GM12864 (cell line): ENCODE data around the gene GIMAP5.

ENCODE experiments used
- DNase-seq: peaks from one replicate; pipeline ENCODE4 v3.0.0-alpha.2; 2011; ENCODE audit warnings: low read depth
- H3K4me3 ChIP-seq: 2 replicates; pipeline ENCODE4 v1.5.1; 2011; ENCODE audit warnings: mild to moderate bottlenecking, low read depth, low read length, control low read depth
- TF ChIP-seq, protein P1 (sequence below): IDR thresholded peaks from 2 replicates; pipeline ENCODE4 v1.5.1; 2011; ENCODE audit warnings: low read depth, mild to moderate bottlenecking, moderate library complexity, low read length, control low read depth, inconsistent platforms; ENCODE audit errors: missing control alignments

The GIMAP5 gene

DNA sequence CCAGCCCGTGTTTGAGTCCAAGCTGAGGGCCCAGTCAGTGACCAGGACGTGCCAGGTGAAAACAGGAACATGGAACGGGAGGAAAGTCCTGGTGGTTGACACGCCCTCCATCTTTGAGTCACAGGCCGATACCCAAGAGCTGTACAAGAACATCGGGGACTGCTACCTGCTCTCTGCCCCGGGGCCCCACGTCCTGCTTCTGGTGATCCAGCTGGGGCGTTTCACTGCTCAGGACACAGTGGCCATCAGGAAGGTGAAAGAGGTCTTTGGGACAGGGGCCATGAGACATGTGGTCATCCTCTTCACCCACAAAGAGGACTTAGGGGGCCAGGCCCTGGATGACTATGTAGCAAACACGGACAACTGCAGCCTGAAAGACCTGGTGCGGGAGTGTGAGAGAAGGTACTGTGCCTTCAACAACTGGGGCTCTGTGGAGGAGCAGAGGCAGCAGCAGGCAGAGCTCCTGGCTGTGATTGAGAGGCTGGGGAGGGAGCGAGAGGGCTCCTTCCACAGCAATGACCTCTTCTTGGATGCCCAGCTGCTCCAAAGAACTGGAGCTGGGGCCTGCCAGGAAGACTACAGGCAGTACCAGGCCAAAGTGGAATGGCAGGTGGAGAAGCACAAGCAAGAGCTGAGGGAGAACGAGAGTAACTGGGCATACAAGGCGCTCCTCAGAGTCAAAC is 5.2 kb downstream of the GIMAP5 start:
- TF ChIP-seq, protein P1, sequence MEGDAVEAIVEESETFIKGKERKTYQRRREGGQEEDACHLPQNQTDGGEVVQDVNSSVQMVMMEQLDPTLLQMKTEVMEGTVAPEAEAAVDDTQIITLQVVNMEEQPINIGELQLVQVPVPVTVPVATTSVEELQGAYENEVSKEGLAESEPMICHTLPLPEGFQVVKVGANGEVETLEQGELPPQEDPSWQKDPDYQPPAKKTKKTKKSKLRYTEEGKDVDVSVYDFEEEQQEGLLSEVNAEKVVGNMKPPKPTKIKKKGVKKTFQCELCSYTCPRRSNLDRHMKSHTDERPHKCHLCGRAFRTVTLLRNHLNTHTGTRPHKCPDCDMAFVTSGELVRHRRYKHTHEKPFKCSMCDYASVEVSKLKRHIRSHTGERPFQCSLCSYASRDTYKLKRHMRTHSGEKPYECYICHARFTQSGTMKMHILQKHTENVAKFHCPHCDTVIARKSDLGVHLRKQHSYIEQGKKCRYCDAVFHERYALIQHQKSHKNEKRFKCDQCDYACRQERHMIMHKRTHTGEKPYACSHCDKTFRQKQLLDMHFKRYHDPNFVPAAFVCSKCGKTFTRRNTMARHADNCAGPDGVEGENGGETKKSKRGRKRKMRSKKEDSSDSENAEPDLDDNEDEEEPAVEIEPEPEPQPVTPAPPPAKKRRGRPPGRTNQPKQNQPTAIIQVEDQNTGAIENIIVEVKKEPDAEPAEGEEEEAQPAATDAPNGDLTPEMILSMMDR, result no peak
- DNase-seq, result no peak
- H3K4me3 ChIP-seq, result no peak overlapping the region

DNA sequence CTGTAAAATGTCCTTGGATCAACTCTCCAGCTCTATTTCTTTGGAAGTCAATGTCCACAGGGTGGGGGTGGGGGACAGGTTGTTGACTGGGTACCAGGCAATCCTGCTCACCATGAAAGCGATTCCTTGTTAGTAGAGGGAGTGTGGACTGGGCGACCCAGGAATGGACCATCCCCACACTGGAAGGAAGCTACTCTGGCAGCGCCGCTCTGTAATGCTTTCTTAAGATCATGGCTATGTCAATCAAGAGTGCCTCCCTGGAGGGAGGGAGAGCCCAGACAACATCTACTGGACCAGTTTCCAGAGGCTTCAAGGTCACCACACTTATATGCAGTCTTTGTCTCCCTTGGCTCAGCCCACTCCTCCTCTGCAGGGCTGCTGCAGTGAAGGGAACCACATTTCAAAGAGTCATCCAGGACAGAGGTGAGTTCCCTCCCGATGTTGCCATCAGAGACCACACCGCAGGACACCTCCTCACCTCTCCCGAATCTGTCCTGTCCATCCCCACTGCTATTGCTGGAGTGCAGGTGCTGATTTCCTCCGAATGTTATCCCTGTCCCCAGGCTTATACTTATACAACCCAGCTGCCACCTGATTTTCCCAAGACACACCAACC is 6.9 kb downstream of the GIMAP5 start:
- no peak overlapping the region for H3K4me3 ChIP-seq
- no peak for DNase-seq
- TF ChIP-seq, protein P1, result no peak

DNA sequence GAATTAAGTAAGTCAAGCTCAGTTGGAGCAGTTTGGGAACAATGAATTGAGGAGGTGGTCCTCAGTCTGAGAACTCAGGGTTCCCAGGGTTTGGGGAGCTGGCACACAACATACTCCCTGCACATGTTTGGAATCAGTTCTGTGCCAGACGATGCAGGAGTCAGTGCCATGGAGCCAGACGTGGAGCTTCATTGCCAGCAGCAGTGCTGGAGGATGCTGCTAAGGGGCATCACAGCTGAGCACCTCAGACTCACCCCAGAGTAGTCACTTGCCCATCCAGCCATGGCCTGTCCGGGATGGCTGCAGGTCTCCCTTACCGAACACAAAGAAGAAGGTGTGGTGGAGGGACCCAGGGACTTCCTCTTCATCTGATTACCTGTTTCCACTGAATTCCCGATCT is 7.9 kb downstream of the GIMAP5 start:
- H3K4me3 ChIP-seq, result no peak overlapping the region

DNA sequence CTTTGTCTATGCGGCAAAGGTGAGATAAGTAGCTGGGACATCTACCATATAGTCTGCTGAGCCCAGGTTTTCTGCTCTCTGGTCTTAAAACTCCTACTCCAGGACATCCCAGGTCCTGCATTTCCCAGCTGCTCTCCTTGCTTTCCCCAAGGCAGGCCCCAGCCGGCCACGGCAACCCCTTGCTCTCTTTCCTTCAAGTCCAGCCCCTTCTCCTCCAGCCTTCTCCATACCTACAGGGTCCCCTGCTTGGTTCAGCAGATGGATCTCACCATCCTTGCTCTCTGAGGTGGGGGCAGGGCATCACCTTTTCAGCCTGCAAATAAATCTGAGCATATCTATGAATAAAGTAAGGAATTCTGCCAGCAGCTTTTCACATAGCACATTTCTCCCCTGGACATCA is 8.7 kb downstream of the GIMAP5 start:
- H3K4me3 ChIP-seq, result no peak overlapping the region
- no peak for DNase-seq
- TF ChIP-seq, protein P1, result no peak

More for the DNA sequence above, 7.9 kb downstream of the GIMAP5 start:
- TF ChIP-seq, protein P1, result no peak
- no peak for DNase-seq

- no peak overlapping the region for H3K4me3 ChIP-seq
- TF ChIP-seq, protein P1, result no peak
- no peak for DNase-seq
Observed at GRCh38 chr7:150746921-150747320, 9.7 kb downstream of the GIMAP5 start.

DNA sequence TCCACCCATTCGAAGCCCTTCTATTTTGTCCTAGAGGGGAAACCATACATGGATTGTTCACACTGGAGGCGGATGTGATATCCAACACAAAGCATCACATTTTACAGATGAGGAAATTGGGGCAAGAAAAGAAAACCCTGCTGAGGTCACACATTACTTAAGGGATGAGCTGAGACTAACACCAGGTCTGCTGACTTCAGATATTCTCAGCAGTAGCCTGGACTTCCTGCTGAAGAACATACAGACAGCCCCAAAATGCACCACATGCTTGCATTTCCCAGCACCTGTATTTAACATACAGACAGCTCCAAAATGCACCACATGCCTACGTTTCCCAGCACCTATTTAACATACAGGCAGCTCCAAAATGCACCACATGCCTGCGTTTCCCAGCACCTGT is 11.2 kb downstream of the GIMAP5 start:
- H3K4me3 ChIP-seq, result no peak overlapping the region
- no peak for DNase-seq
- TF ChIP-seq, protein P1, result no peak

DNA sequence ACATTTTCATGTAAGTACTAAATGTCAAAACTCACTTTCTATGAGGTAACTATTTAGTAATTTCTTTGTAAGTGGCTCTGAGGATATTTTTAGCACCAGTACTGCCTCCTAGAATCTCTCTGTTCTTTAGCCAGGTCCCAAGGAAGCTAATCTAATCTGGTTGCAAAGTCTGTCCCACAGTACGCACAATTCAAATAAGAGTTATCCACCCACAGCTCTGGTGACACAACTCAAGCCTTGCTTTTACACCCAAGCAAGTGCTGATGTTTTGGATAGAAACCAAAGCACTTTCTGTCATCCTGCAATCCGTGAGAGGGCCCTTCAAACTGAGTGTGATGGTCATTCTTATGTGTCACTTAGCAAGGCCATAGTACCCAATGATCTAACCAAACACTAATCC is 14.5 kb downstream of the GIMAP5 start:
- H3K4me3 ChIP-seq, result no peak overlapping the region
- DNase-seq, result no peak
- TF ChIP-seq, protein P1, result no peak
